D721Med (cell line): ENCODE data around the gene GTF2F2.

Experiments
- DNase-seq: peaks from one replicate; pipeline ENCODE4 v3.0.0; 2011; ENCODE audit warnings: low spot score; ENCODE audit not compliant: insufficient read length
- FAIRE-seq: peaks from 2 replicates; lab custom pipeline; 2011; peaks lifted over from hg19 to GRCh38; lab: Jason Lieb, UNC
- TF ChIP-seq, protein P1 (sequence below): IDR thresholded peaks from 2 replicates; pipeline ENCODE4 v1.5.1; 2012; ENCODE audit warnings: mild to moderate bottlenecking, control low read depth; ENCODE audit not compliant: insufficient read depth; ENCODE audit errors: missing control alignments

The GTF2F2 gene

DNA sequence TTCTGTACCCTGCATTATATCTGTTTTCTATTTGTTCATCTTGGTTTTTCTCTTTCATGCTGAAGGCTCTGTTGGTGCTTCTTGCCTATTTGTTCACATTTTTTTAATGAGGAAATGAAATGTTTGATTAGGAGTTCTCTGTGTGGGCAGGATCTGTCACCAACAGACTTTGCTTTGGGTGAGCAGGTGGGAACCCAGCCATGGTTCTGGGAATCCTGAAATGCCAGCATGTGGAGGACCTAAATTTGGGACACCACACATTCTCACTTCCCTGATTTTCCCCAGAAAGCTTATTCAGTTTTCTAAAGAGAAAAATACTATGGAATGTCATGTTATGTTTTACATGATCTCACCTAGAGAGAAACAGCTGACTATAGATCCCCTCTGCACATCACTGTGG is 186.7 kb downstream of the GTF2F2 start:
- no peak for DNase-seq
- FAIRE-seq = no peak
- TF ChIP-seq, protein P1, sequence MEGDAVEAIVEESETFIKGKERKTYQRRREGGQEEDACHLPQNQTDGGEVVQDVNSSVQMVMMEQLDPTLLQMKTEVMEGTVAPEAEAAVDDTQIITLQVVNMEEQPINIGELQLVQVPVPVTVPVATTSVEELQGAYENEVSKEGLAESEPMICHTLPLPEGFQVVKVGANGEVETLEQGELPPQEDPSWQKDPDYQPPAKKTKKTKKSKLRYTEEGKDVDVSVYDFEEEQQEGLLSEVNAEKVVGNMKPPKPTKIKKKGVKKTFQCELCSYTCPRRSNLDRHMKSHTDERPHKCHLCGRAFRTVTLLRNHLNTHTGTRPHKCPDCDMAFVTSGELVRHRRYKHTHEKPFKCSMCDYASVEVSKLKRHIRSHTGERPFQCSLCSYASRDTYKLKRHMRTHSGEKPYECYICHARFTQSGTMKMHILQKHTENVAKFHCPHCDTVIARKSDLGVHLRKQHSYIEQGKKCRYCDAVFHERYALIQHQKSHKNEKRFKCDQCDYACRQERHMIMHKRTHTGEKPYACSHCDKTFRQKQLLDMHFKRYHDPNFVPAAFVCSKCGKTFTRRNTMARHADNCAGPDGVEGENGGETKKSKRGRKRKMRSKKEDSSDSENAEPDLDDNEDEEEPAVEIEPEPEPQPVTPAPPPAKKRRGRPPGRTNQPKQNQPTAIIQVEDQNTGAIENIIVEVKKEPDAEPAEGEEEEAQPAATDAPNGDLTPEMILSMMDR = no peak

DNA sequence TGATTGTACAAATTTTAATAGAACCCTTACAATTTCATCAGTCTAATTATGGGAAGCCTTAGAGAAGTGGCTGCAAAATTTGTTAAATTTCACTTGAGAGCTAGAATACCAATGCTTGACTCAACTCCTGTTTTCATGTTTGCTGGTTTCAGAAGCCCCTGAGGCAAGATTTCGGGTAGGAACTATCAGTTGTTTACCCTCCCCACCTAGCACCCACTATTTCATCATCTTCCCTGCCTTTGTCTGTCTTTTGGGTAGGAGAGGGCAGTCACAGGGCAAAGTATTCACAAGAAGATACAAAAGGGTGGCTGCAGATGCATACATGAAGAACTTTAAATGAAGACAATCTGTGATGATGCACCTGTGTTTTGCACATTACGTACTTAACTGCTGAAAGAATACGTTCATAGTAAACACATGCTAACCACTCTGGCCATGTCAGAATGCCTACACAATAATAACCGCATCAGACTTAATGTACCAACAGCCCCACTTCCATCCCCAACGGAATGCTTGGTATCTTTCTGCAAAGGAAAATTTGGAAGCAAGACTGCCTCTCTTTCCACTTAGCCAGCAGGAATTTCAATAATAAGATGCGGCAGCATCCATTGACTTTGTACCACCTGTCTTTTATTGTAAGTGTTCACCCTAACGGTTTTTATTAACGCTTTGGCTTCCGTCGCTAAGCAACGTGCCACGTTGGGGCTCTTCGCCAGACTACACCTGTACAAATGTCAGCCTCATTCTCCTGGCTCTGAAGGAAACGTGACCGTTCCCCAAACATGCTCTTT is 190.2 kb downstream of the GTF2F2 start:
- DNase-seq = no peak
- no peak for FAIRE-seq
- TF ChIP-seq, protein P1 = no peak

DNA sequence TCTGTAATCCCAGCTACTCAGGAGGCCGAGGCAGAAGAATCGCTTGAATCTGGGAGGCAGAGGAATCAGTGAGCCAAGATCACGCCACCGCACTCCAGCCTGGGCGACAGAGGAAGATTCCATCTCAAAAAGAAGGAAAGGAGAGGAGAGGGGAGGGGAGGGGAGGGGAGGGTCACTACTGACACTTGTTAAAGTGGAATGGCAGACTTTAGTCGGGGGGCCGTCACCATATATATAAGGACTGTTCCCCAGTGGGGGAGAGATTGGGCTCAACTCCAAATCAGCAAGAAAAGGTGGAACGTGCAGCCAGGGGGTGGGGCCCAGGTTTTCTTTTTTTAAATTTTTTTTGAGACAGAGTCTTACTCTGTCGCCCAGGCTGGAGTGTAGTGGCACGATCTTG is 194.5 kb downstream of the GTF2F2 start:
- TF ChIP-seq, protein P1 = no peak
- DNase-seq = no peak
- FAIRE-seq = no peak

DNA sequence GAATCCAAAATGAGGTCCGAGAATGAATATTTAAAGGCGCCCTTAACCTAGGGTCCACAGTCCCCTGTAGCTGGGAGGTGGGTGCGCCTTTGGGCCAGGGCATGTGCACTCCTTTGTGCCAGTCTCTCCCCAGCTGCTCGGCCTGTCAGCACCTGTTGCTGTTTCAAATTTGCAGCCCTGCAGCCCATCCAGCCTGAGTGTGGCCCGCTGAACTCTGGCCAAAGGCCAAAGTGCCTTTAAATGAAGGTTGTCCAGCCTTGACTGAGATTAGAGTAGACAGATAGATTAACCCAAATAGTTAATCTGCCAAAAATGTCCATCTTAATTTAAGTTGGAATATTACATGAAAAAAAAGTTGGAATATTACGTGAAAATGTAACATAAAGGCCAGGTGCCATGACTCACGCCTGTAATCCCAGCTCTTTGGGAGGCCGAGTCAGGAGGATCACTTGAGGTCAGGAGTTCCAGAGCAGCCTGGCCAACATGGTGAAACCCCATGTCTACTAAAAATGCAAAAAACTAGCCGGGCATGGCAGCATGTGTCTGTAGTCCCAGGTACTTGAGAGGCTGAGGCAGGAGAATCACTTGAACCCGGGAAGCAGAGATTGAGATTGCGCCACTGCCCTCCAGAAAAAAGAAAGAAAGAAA is 195.3 kb downstream of the GTF2F2 start:
- TF ChIP-seq, protein P1 = no peak
- FAIRE-seq = no peak

DNA sequence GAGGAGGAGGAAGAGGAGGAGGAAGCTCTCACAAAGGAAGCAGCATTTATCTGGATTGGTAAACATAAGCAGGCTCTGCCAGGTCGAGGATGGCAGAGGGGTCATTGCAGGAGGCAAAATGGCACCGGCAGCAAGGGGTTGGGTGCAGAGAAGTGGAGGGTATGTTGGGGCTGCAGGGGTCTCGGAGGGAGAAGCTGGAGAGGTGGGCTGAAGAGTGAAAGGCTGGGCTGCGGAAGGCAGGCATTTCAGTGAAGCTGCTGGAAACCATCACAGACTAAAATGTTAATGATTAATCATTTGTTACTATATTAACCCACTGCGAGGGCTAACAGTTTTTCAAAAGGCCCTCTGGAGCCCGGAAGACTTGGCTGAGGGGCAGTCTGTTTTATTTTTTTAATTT is 196.0 kb downstream of the GTF2F2 start:
- FAIRE-seq (no peak), DNase-seq (no peak)
- TF ChIP-seq, protein P1 = no peak

More for the DNA sequence above, 195.3 kb downstream of the GTF2F2 start:
- DNase-seq = no peak

DNA sequence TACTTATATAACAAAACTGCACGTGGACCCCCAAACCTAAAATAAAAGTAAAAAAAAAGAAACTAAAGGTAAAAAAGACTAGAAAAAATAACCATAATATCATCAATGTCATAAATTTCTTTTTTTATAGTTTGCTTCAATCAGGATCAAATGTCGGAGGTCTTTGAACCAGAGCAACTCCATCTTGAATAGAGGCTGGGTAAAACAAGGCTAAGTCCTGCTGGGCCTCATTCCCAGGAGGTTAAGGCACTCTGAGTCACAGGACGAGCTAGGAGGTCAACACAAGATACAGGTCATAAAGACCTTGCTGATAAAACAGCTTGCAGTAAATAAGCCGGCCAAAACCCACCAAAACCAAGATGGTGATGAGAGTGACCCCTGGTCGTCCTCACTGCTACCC is 196.7 kb downstream of the GTF2F2 start:
- DNase-seq (no peak), FAIRE-seq (no peak)
- TF ChIP-seq, protein P1 = no peak
